Karpas-422 (cell line): ENCODE results near the gene SPNS2. TPM values are rescaled to one million over a fixed set of nuclear protein-coding genes. Genes with fewer than 3 reads are reported as not detected.

Experiments used
- DNase-seq: peaks from one replicate; pipeline ENCODE4 v3.0.0-alpha.2; 2015
- H2AFZ ChIP-seq: fragments of 200-600 bp; sonication (generic); 2 replicates; pipeline ENCODE4 v1.6.1; 2014; ENCODE audit warnings: antibody characterized with exemption, low read length, mixed read lengths
- H3K27ac ChIP-seq: fragments of 200-600 bp; sonication (generic); 2 replicates; pipeline ENCODE4 v1.5.1; 2014; ENCODE audit warnings: mild to moderate bottlenecking, low read length, moderate library complexity
- H3K27me3 ChIP-seq: fragments of 200-600 bp; sonication (generic); 2 replicates; pipeline ENCODE4 v1.6.1; 2014; ENCODE audit warnings: low read length, mixed read lengths
- H3K36me3 ChIP-seq: fragments of 200-600 bp; sonication (generic); 2 replicates; pipeline ENCODE4 v1.6.1; 2014; ENCODE audit warnings: low read length, mixed read lengths; ENCODE audit not compliant: insufficient read depth
- H3K4me1 ChIP-seq: fragments of 200-600 bp; sonication (generic); 2 replicates; pipeline ENCODE4 v1.6.1; 2014; ENCODE audit warnings: mild to moderate bottlenecking, low read length, mixed read lengths
- H3K4me2 ChIP-seq: fragments of 200-600 bp; sonication (generic); 2 replicates; pipeline ENCODE4 v1.6.1; 2014; ENCODE audit warnings: low read length, low read depth, mild to moderate bottlenecking; ENCODE audit not compliant: poor library complexity, severe bottlenecking
- H3K4me3 ChIP-seq: fragments of 200-600 bp; sonication (generic); 2 replicates; pipeline ENCODE4 v1.5.1; 2014; ENCODE audit warnings: mild to moderate bottlenecking, antibody characterized with exemption, low read length, mixed read lengths
- H3K79me2 ChIP-seq: fragments of 200-600 bp; sonication (generic); 2 replicates; pipeline ENCODE4 v1.6.1; 2014; ENCODE audit warnings: mild to moderate bottlenecking, low read length, mixed read lengths
- H3K9ac ChIP-seq: fragments of 200-600 bp; sonication (generic); 2 replicates; pipeline ENCODE4 v1.6.0; 2014; ENCODE audit warnings: low read length
- H3K9me2 ChIP-seq: fragments of 200-600 bp; sonication (generic), shearing (Covaris generic); replicated peaks from 2 replicates; pipeline ENCODE4 v1.6.0; 2014; ENCODE audit warnings: mild to moderate bottlenecking, low read length, moderate library complexity; ENCODE audit not compliant: insufficient read depth
- H3K9me3 ChIP-seq: fragments of 300-700, 200-600 bp; sonication (generic); 2 replicates; pipeline ENCODE4 v1.6.1; 2014; ENCODE audit warnings: low read length, mixed read lengths
- H4K20me1 ChIP-seq: fragments of 200-600 bp; sonication (generic); 2 replicates; pipeline ENCODE4 v1.6.1; 2014; ENCODE audit warnings: mild to moderate bottlenecking, antibody characterized with exemption, low read length, low read depth; ENCODE audit not compliant: insufficient read depth
- total RNA-seq: library from RNA; depleted of rRNA; stranded (reverse); fragments of >200 nt; shearing (Covaris generic); gene quantifications from 2 replicates; pipeline ENCODE4 v1.2.3, GENCODE V29; 2014; ENCODE audit warnings: low replicate concordance

SPNS2 gene
- total RNA-seq, 1 experiment from 2014 or later, result not detected

GRCh38 chr17:4485676-4486646 lies 12.7 kb upstream of the SPNS2 start:
- H3K79me2 ChIP-seq, result no peaks in the 10 kb centered on the region
- peaks cover 4% of the 10 kb centered on the region for H3K4me1 ChIP-seq
- no peak for DNase-seq
- no peaks in the 10 kb centered on the region for H3K9me2 ChIP-seq
- no peaks in the 10 kb centered on the region; the same call in 1 of the 2 replicates for H4K20me1 ChIP-seq
- H2AFZ ChIP-seq, result no peak overlapping the region
- H3K36me3 ChIP-seq, result no peaks in the 10 kb centered on the region
- H3K9ac ChIP-seq, result no peak overlapping the region
- no peak overlapping the region for H3K4me3 ChIP-seq
- H3K4me2 ChIP-seq, result no peak overlapping the region
- no peaks in the 10 kb centered on the region for H3K27me3 ChIP-seq
- no peaks in the 10 kb centered on the region for H3K9me3 ChIP-seq
- no peak overlapping the region for H3K27ac ChIP-seq

- no peak overlapping the region for H2AFZ ChIP-seq
- no peak overlapping the region for H3K4me2 ChIP-seq
- H3K9ac ChIP-seq, result no peak overlapping the region
- H3K79me2 ChIP-seq, result no peaks in the 10 kb centered on the region
- no peaks in the 10 kb centered on the region for H3K9me2 ChIP-seq
- H3K27ac ChIP-seq, result no peak overlapping the region
- no peaks in the 10 kb centered on the region for H3K36me3 ChIP-seq
- no peaks in the 10 kb centered on the region; the same call in 1 of the 2 replicates for H4K20me1 ChIP-seq
- H3K4me3 ChIP-seq, result no peak overlapping the region
- H3K4me1 ChIP-seq, result no peaks in the 10 kb centered on the region
- H3K27me3 ChIP-seq, result no peaks in the 10 kb centered on the region
- no peak for DNase-seq
- H3K9me3 ChIP-seq, result no peaks in the 10 kb centered on the region
Observed at GRCh38 chr17:4487296-4487695, 11.4 kb upstream of the SPNS2 start.

- Histone ChIP-seq H3K36me3 (no peaks in the 10 kb centered on the region), H3K9me2 (no peaks in the 10 kb centered on the region), H2AFZ (no peak overlapping the region), H3K27me3 (no peaks in the 10 kb centered on the region), H3K4me3 (no peak overlapping the region), H3K27ac (no peak overlapping the region), H3K79me2 (no peaks in the 10 kb centered on the region), H3K9me3 (no peaks in the 10 kb centered on the region), H3K4me1 (no peaks in the 10 kb centered on the region), H3K4me2 (no peak overlapping the region), H4K20me1 (no peaks in the 10 kb centered on the region; the same call in 1 of the 2 replicates), H3K9ac (no peak overlapping the region)
- DNase-seq, result no peak
Observed at GRCh38 chr17:4487820-4488716, 10.6 kb upstream of the SPNS2 start.

- H3K9ac ChIP-seq, result no peak overlapping the region
- no peak for DNase-seq
Observed at GRCh38 chr17:4488989-4489595, 9.6 kb upstream of the SPNS2 start.

GRCh38 chr17:4490109-4490591 lies 8.5 kb upstream of the SPNS2 start:
- Histone ChIP-seq H2AFZ (no peak overlapping the region), H3K4me1 (no peaks in the 10 kb centered on the region), H3K9ac (no peak overlapping the region), H3K79me2 (no peaks in the 10 kb centered on the region), H3K4me2 (no peak overlapping the region), H3K27ac (no peak overlapping the region), H4K20me1 (no peaks in the 10 kb centered on the region), H3K4me3 (no peak overlapping the region), H3K9me3 (no peaks in the 10 kb centered on the region), H3K36me3 (no peaks in the 10 kb centered on the region), H3K9me2 (no peaks in the 10 kb centered on the region), H3K27me3 (no peaks in the 10 kb centered on the region)
- no peak for DNase-seq

More at GRCh38 chr17:4488989-4489595, 9.6 kb upstream of the SPNS2 start:
- no peak overlapping the region for H2AFZ ChIP-seq
- H3K27ac ChIP-seq, result no peak overlapping the region
- no peaks in the 10 kb centered on the region for H4K20me1 ChIP-seq
- no peaks in the 10 kb centered on the region for H3K27me3 ChIP-seq
- no peaks in the 10 kb centered on the region for H3K36me3 ChIP-seq
- H3K4me2 ChIP-seq, result no peak overlapping the region
- no peaks in the 10 kb centered on the region for H3K9me2 ChIP-seq
- H3K4me1 ChIP-seq, result no peaks in the 10 kb centered on the region
- H3K79me2 ChIP-seq, result no peaks in the 10 kb centered on the region
- H3K4me3 ChIP-seq, result no peak overlapping the region
- H3K9me3 ChIP-seq, result no peaks in the 10 kb centered on the region

- H3K27me3 ChIP-seq, result no peaks in the 10 kb centered on the region
- no peaks in the 10 kb centered on the region for H3K79me2 ChIP-seq
- no peak overlapping the region for H3K4me3 ChIP-seq
- H4K20me1 ChIP-seq, result no peaks in the 10 kb centered on the region
- DNase-seq, result no peak
- no peak overlapping the region for H3K4me2 ChIP-seq
- no peaks in the 10 kb centered on the region for H3K36me3 ChIP-seq
- H3K4me1 ChIP-seq, result no peaks in the 10 kb centered on the region
- H2AFZ ChIP-seq, result no peak overlapping the region
- H3K27ac ChIP-seq, result no peak overlapping the region
- H3K9me3 ChIP-seq, result no peaks in the 10 kb centered on the region
- no peaks in the 10 kb centered on the region for H3K9me2 ChIP-seq
- no peak overlapping the region for H3K9ac ChIP-seq
Observed at GRCh38 chr17:4490637-4491061, 8.0 kb upstream of the SPNS2 start.

GRCh38 chr17:4492721-4493561 lies 5.7 kb upstream of the SPNS2 start:
- Histone ChIP-seq H3K36me3 (no peaks in the 10 kb centered on the region), H3K9me2 (no peaks in the 10 kb centered on the region), H3K9ac (no peak overlapping the region), H3K27ac (no peak overlapping the region), H4K20me1 (no peaks in the 10 kb centered on the region; the same call in 1 of the 2 replicates), H3K4me2 (no peak overlapping the region), H2AFZ (no peak overlapping the region), H3K4me3 (no peak overlapping the region), H3K79me2 (no peaks in the 10 kb centered on the region), H3K27me3 (no peaks in the 10 kb centered on the region), H3K4me1 (peaks cover 10% of the 10 kb centered on the region), H3K9me3 (no peaks in the 10 kb centered on the region)
- peak; percentile 74 for DNase-seq
